Colon (tissue), 2 donors: Measurements from ENCODE around the gene CALCB.
"Not testable (repeated sequence)": the region's sequence is repeated elsewhere in the genome, so short reads cannot be mapped to it uniquely, and the experiment has no call there.

Experiments
- FAIRE-seq: peaks from 2 replicates; lab custom pipeline; 2012; peaks lifted over from hg19 to GRCh38; lab: Jason Lieb, UNC
- donor health status: control.
- donor health status: control.

Gene CALCB, protein sequence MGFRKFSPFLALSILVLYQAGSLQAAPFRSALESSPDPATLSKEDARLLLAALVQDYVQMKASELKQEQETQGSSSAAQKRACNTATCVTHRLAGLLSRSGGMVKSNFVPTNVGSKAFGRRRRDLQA

DNA sequence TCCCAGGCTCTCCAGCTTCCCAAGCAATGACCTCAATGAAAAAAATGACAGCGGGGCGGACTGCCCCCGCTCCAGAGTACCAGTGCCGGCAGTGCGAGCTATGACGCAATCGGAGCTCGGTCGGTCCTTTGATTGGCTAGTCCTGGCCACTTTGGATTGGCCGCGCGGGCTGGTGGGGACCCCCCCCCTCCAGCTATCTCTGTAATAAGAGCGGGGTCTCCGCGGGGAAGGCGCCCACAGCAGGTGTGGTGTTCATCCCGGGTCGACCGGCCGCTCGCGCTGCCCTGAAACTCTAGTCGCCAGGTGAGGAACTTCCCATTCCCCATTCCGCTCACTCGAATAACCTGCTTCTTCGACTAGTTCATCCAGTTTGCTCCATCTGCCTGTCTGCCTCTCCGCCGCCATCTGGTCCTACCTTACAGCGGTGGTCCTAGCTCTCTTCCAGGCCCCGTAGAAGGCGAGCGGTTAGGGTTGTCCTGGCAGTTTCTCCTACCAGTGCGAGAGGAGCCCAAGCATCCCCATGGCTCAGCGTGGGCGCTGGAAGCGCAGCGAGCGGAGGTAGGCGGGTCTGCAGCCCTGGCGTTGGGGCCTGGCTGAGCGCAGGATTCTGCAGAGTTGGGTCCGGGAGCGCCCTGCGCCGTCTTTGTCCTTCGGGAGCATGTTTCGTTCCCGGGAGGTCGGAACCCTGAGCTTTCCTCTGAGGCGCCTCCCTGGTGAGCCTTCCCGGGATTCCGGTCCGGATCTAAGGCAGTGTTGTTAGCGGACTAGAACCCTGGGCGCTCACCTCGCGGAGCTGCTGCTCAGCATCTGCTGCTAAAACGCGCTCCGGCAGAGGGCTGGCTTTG is at the start of gene CALCB:
Gene CALCB (plus strand): TSS at position 233 of the 845 bp plus-strand sequence. CDS start 1,126 bp downstream, outside the sequence.
- FAIRE-seq, result no peak

DNA sequence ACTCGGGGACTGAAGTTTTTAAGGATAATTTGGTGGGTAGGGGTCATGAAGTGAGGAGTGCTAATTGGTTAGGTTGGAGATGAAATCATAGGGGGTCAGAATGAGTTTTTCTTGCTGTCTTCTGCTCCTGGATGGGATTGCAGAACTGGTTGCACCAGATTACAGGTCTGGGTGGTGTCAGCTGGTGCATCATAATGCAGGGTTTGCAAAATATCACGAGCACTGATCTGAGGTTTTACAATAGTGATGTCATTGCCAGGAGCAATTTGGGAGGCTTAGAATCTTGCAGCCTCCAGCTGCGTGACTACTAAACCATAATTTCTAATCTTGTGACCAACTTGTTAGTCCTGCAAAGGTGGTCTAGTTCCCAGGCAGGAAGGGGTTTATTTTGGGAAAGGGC is 46.4 kb upstream of the CALCB start:
- FAIRE-seq, result no peak

DNA sequence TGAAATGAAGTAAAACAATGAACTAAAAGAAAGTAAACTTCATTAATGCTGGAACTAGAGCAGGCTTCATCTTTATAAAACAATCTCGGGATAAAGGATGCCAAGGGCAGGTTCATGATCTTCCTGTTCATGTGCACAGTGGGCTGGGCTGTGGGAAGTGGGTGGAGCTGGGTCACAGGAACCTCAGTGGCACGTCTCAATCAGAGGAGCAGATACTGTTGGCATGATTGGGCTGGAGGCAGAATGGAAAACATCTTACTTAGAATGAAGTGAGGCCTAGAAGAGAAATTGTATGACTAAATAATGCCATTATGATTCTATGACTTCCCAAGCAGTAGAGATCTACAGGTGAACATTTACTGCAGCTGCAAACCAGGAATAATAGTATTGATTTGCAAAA is 45.4 kb upstream of the CALCB start:
- no peak for FAIRE-seq

DNA sequence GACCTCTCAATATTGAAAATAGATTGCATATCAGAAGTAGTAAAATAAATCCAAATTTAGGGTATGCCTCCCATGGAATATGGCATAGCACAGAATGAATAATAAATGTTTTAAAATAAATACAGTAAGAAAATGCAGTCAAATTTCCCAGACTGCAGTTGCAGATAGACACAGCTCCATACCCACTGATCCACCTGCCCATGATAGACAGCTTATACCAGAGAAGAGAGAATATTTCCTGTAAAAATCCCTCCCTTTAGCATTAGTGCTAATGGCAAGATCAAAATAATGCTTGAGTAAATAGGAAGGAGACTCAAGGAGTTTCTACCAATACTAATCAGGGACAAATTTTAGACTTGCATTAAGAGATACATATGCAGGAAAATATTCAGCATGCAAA is 45.0 kb upstream of the CALCB start:
- no peak for FAIRE-seq

DNA sequence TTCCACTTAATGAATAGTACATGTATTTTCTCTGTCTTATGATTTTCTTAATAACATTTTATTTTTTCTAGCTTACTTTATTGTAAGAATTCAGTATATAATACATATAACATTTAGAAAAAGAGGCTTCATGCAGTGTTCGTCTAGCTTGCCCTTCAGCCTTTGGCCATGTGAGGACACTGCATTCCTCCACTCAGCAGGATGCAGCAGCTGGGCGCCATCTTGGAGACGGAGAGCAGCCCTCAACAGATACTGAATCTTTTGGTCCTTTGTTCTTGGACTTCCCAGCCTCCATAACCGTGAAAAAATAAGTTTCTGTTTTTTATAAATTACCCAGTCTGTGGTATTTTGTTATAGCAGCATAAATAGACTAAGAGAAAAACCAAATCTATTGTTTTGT is 41.4 kb upstream of the CALCB start:
- FAIRE-seq, result not testable (repeated sequence)

DNA sequence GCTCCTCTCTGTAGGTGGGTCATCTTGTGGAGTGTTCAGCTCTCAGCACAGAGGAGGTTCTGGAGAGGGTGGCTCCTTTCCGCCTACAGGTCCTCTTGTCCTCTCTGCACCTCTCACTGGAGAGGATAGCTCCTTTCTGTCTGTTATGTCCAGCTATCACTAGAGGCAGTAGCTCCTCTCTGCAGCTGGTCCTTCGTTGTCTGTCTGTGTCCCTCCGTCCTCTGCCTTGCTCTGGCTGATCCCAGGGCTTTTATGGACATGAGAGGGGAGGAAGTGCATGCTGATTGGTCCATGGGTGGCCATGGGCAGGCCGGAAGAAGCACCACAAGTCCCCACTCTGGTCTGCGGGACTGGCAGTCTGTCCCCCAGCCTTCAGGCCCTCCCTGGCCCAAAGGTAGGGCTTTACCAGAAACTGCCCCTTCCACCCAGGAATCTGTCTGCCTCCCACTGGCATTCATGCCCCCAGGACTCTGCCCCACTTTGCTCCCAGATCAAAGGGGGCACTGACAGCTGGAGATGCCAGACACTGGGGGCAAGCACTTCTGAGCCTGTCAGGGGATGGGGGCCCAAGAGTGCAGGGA is 38.6 kb upstream of the CALCB start:
- FAIRE-seq, result no peak

DNA sequence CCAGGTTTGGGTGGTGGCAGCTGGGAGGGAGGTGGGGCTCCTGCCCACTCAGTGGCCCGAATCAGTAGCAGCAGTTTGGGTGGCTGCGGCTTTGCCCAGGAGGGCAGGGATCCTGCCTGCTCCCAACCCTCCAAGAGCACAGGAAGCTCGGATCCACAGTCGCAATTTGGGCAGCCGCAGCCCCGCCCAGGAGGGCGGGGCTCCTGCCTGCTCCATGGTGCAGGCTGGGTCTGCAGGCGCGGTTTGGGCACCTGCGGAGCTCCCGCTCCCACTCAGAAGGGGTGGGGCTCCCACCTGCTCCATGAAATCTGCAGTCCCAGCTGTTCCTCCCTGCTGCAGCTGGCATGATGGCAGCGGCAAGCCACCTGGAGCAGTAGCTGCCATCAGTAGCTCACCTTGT is 38.1 kb upstream of the CALCB start:
- FAIRE-seq, result no peak

DNA sequence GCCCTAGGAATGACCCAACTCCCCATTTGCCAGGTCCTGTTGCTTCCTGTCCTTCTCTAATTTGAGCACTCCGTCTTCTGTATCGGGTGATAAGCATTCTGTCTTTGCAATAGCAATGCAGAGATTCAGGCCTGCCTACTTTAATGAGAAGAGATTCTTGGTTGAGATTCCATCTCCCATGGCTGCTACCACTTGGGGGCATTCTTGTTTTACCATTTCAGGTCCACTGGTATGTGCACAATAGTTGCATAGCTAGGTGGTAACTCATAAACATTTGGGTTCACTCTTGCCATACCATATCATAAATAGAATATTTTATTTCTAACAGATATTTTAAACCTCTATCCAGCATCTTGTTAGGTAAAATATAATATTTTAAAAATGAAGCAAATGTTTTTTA is 34.4 kb upstream of the CALCB start:
- no peak for FAIRE-seq

DNA sequence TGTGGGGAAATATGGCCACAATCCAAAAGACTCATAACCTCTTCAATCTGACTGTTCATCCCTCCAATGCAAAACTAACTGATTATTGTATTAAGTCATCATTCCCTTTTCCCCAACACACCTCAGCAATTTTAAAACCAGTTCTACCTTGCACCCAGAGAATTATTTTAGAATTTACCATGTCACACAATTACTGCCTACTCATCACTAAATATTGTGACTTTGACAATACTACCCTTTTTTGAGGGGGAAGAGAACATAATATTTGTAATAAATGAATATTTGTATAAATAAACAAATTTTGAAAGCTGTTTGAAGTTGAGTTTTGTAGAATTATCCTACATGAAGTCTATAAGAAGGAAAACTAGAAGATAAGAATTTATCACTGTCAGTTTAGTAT is 28.2 kb upstream of the CALCB start:
- FAIRE-seq, result no peak

DNA sequence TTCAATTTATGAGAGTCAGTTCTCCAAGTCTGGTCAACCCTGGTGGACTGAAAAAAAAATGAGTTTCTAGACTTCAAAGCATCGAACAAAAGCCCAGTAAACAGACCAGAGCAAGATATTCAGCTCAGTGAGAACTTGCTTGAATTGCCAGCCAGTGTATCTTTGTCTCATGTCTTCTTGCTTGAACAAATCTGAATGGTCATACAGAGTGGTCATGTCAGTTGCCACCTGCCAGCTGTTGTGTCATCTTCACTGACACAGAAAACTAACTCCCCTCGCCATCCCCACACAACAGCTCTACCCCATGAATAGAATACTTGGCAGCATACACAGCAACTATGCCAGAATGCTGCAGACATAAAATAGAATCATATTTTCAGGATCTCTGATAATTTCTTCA is 27.5 kb upstream of the CALCB start:
- FAIRE-seq, result no peak

DNA sequence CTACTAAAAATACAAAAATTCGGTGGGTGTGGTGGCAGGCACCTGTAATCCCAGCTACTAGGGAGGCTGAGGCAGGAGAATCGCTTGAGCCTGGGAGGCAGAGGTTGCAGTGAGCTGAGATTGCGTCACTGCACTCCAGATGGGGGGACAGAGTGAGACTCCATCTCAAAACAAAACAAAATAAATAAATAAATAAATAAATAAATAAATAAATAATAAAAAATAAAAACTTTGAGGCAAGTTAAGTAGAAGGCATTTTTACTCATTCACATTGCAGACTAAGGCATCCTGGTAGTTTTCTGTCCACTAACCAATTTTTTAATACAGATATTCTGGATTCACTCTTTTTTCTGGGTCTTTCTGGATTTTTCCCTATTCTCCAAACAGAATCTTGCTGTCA is 26.7 kb upstream of the CALCB start:
- not testable (repeated sequence) for FAIRE-seq

DNA sequence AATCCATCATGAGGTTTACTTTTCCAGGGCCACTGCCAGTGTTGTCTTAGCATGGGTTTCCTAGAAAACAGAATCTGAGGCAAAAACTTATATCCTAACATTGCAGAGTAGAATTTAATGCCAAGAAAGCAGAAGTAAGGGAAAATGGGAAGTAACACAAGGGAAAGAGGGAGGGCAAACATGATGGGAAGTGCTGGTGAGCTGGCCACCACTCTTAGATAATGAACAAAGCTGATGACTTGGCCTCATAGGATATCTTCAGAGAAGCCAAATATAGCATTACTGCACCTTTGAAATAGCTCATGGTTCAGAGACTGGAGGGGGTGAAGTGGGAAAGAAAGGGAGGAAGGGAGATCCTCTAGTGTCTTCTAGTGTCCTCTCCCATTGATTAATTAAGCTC is 24.8 kb upstream of the CALCB start:
- no peak for FAIRE-seq

DNA sequence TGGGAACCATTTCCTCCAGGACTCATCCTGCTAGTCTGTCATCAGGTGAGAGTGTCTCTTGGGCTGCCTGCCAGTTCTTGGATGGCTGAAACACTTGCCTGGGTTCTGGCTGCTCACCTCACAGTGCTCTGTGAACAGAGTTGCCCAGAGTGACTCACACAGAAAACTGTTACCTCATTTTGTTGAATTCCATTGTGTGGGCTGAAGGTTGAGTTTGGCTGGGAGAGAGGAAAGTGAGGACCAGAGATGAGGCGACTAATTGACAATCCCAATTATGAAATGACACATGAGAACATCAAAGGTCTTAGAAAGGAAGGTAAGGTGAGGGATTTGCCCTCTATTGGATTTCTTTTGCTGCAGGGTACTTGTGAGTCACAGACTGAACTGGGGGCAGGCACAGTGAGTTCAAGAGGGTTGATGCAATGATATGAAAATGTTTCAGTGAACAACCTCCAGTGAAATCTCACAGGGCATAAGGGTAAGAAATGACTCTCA is 20.2 kb upstream of the CALCB start:
- no peak for FAIRE-seq

DNA sequence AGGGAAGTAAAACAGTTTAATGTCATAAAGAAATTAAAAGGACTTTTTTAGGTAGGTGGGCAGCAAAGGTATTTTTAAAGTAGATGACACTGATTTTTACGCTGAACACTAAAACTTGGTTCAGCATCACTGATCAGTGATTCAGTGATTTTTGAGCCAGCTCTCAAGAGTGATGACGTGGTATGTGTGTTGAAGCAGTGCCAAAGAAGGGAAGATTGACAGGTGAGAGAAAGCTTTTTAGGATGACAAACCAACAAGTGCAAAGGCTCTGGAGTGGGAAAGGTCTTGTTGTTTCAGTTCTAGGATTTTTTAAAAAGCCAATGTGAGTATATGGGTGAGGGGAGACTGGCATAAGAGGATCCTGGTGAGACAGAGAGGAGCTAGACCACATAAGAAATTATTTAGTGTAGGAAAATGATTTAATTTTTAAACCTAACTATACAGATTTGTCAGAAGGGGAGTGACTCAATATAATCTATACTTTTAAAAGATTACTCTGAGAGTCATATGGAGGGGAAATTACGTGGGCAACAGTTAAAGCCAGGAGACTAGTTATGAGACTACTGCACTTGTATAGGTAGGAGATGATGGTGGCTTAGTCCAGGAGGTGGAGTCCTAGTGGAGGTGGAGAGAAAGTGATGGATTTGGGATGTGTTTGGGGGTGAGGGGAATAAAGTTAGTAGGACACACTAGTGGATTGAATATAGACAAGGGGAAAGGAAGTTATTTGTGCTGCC is 17.6 kb upstream of the CALCB start:
- FAIRE-seq, result no peak

DNA sequence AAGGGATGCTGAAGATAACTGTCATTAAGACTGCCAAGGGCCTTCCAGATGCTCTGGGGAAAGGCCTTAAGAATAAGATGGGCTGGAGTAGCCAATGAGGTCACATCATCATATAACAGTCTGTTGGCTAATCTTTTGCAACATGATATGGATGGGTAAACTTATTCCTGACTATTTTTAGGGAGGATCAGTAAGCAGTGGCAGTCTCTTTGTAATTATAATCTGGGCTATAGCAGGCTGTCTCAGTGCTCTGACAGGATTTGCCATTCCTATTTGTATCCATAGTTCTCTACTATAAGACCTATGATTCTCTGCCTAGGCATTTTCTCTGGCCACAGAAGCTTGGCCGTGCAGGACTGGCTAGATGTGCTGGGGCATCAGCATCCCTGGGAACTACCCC is 16.1 kb upstream of the CALCB start:
- FAIRE-seq, result no peak

DNA sequence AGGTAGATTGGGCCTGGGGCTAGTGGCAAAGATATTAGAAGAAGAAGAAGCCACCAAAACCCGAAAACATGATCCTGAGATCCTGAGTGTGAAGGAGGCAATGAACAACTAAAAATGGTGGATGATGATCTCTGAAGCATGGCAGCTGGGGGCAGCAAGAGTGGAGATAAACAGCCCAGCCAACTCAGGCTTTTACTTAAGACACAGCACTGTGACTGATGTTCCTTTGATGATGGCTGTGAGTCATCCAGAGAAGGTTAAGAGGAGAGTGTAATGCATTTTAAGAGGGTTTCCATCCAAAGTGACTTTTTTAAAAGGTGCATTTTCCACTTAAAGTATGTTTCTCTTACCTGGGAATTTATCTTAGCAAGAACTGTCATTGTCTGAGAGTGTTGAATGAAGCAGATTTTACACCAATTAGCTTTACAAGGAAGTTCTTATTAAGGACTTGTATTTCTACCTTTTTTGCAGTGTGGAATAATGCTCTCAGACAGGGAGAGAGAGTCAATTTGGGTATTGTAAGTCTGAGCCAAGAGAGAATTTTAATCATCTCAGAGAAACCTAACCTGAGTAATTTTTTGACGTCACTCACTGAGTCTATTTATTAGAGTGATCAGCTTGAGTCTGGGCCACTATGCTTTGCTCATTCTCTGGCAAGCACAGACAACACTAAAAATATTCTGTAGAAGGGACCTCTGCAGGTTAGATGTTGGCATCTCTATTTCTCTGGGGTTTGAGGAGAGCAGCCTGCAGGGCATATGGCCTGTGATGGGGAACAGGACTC is 14.1 kb upstream of the CALCB start:
- FAIRE-seq, result no peak

DNA sequence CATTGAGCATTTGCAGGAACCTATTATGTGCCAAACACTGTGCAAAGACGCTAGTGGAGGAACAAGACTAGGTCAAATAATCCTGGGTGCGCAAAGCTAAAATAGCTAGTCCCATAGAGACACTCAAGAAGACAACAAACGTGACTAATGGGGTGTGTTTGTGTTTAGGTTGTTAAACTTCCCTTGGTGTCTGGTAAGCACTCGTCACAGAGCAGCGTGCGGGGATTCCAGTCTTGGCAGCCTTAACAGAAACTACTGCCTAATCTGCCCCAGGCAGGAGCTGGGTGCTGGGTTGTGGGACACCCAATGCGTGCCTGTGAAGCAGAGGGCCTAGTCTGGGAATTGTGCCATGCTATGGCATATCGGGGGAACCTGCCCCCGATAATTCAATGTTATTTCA is 10.8 kb upstream of the CALCB start:
- no peak for FAIRE-seq

DNA sequence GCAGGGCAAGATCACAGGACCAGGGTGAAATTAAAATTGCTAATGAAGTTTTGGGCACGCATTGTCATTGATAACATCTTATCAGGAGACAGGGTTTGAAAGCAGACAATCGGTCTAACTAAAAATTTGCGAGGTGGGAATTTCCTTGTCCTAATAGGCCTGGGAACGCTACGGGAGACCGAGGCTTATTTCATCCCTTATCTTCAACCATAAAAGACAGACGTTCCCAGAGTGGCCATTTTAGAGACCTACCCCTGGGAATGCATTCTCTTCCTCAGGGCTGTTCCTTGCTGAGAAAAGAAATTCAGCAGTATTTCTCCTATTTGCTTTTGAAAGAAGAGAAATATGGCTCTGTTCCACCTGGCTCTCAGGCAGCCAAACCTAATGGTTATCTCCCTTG is 3.6 kb upstream of the CALCB start:
- FAIRE-seq, result not testable (repeated sequence)

DNA sequence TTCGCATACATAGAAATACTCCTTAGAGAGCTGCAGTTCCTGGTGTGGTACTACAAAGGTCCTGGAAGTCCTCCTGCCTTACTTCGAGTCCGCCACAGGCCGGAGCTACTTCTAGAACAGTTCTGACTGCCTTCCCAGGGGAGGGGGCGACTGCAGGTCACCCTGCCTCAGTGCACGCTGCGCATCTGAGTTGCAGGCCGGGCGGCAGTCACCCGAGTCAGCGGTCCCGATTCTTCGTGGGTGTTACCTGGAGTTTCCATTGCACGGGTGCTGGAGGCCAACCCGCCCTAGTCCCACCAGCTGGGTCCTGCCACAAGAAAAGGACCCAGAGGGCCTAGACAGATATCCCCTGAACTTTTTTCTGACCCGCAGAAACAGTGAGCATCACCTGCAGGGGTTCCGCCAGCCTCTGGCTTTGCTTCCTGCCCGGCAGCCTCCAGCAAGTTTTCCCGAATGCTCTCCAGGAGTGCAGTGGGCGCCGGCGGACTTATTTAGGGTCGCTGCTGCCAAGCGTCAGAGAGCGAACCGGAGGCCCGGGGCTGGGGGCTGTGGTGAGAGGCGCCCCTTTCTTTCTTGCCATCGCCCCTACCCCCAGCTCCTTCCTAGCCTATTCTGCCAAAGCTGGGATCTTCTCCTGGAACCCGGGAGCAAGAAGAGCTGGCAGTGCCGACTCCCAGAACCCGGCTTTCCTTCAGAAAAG is 1.7 kb upstream of the CALCB start:
- FAIRE-seq, result no peak

DNA sequence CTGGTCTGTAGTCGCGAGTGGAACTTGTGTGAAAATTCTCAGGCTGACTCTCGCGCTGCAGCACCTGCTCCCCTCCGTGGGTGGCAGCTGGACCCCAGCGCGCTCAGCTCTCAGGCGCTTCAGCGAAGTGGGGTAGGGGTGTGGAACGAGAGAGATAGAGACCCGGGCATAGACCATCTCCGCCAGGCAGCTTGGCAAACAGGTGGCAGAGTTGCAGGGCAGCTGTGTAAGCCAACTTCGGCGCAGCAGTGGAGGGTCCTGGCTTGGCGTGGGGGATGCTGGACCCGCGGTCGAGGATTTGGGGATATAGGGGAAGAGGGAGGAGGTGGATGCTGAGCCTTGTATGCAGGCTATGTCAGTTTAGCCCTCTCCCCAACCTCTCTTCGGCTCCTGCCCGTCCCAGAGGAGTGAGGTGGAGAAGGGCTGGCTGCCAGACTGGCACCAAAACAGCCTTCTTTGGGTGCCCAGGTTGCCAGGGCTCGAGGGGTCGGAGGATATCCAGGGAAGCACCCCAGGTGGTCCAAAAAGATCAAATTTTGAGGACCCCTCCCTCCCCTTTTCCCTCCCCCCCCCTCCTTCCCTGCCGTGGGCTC is 746 bp upstream of the CALCB start:
- FAIRE-seq, result no peak
